ENCODE measurements around the gene CLIC3. TPM values are rescaled to one million over a fixed set of nuclear protein-coding genes. Genes with fewer than 3 reads are reported as not detected.
A peak's percentile ranks its signal among the peaks of the same experiment; 100 is the strongest.

Gene CLIC3
- total RNA-seq, 1 experiment from 2014 or later, result 4.2 TPM

GRCh38 chr9:136949817-136950655 is 46.3 kb downstream of the CLIC3 start:
- intact Hi-C loops (cut with micrococcal nuclease), result loop anchor here (10.0 kb wide), 1 partner anchor 105 kb away; the partner anchor contains the start of genes AJM1 and PHPT1
- ChIA-PET CTCF (interaction anchor here (1.3 kb wide), 1 partner anchor 79 kb away, joined by 3 read pairs; no protein-coding TSS in a partner anchor), POLR2A (interaction anchor here (0.6 to 1.4 kb wide), 2 partner anchors 15 to 44 kb away, joined by 3 to 4 read pairs; no protein-coding TSS in a partner anchor)
- Mint-ChIP-seq H3K27me3 (ENCODE audit: insufficient read depth, unreplicated experiment) (no peaks in the 10 kb centered on the region), H3K27ac (ENCODE audit: low read depth, unreplicated experiment) (peak overlapping the region; percentile 39), H3K4me3 (ENCODE audit: unreplicated experiment) (peak overlapping the region; percentile 84), H3K9me3 (ENCODE audit: unreplicated experiment) (no peaks in the 10 kb centered on the region), H3K4me1 (ENCODE audit: insufficient read depth, unreplicated experiment) (no peaks in the 10 kb centered on the region), H3K36me3 (ENCODE audit: insufficient read depth, unreplicated experiment) (no peaks in the 10 kb centered on the region)
- DNase-seq (ENCODE audit: unreplicated experiment), result peak; percentile 92
- no TSS peak for BruUV-seq (replicated peaks)
- TF ChIP-seq CTCF (IDR thresholded peaks at IDR 0.05; ENCODE audit: unreplicated experiment), result no peak

DNA sequence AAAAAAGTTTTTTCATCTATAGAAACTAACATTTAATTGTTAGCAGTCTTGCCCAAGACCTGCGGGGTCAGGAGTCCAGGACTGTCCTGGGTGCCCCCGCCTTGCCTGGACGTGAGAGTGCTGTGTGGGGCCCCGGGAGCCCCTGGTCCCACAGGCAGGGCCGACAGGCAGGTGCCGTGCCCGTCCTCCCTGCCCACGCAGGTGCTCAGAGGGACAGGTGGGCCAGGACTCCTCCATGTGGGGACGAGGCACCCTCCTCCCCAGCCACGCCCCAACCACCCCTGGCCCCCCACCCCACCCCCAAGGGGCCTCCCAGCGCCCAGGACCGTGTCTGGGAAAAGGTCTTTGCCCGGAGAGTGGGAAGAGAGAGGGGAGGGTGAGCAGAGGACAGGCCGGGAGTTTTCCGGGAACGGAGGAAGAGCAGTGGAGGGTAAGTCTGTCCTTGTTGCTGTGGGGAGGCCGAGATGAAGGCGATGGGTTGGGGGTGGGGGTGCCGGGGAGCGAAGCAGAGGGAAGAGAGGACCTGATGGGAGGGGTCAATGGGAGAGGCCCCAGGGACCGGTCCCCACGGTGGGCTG is 47.0 kb downstream of the CLIC3 start:
- CTCF ChIA-PET, result interaction anchor here (0.6 kb wide), 2 partner anchors 51 to 194 kb away, joined by 3 to 4 read pairs; no protein-coding TSS in a partner anchor
- H3K36me3 Mint-ChIP-seq (ENCODE audit: insufficient read depth, unreplicated experiment), result peaks cover 5% of the 10 kb centered on the region
- no TSS peak for BruUV-seq (replicated peaks)
- peak overlapping the region; percentile 39 for H3K27ac Mint-ChIP-seq (ENCODE audit: low read depth, unreplicated experiment)
- TF ChIP-seq CTCF (IDR thresholded peaks at IDR 0.05; ENCODE audit: unreplicated experiment), result no peak
- intact Hi-C loops (cut with micrococcal nuclease), result loop anchor here (10.0 kb wide), 1 partner anchor 105 kb away; the partner anchor contains the start of genes AJM1 and PHPT1
- H3K27me3 Mint-ChIP-seq (ENCODE audit: insufficient read depth, unreplicated experiment), result no peaks in the 10 kb centered on the region
- peak overlapping the region; percentile 84 for H3K4me3 Mint-ChIP-seq (ENCODE audit: unreplicated experiment)
- DNase-seq (ENCODE audit: unreplicated experiment), result no peak
- H3K4me1 Mint-ChIP-seq (ENCODE audit: insufficient read depth, unreplicated experiment), result no peaks in the 10 kb centered on the region
- POLR2A ChIA-PET, result interaction anchor here (0.6 to 1.4 kb wide), 3 partner anchors 15 to 67 kb away, joined by 3 to 4 read pairs (median 3); no protein-coding TSS in a partner anchor
- H3K9me3 Mint-ChIP-seq (ENCODE audit: unreplicated experiment), result no peaks in the 10 kb centered on the region

- H3K4me3 Mint-ChIP-seq (ENCODE audit: unreplicated experiment), result peak overlapping the region; percentile 84
- POLR2A ChIA-PET, result interaction anchor here (0.6 to 1.5 kb wide), 7 partner anchors 12 to 549 kb away, joined by 3 to 9 read pairs (median 3); partner anchors contain the start of genes EDF1 and PAXX
Observed at GRCh38 chr9:136947955-136948510, 48.3 kb downstream of the CLIC3 start.

More at GRCh38 chr9:136947955-136948510, 48.3 kb downstream of the CLIC3 start:
- CTCF ChIA-PET, result interaction anchor here (0.6 to 2.2 kb wide), 21 partner anchors 17 to 802 kb away, joined by 3 to 27 read pairs (median 3); partner anchors contain the start of genes ABCA2 and PAXX
- peaks cover 5% of the 10 kb centered on the region for H3K36me3 Mint-ChIP-seq (ENCODE audit: insufficient read depth, unreplicated experiment)
- no peaks in the 10 kb centered on the region for H3K9me3 Mint-ChIP-seq (ENCODE audit: unreplicated experiment)
- no peaks in the 10 kb centered on the region for H3K4me1 Mint-ChIP-seq (ENCODE audit: insufficient read depth, unreplicated experiment)
- H3K27ac Mint-ChIP-seq (ENCODE audit: low read depth, unreplicated experiment), result peak overlapping the region; percentile 61
- TF ChIP-seq CTCF (IDR thresholded peaks at IDR 0.05; ENCODE audit: unreplicated experiment), result peak; percentile 65
- intact Hi-C loops (cut with micrococcal nuclease), result loop anchor here (1.0 to 10.0 kb wide), 3 partner anchors 44 to 103 kb away; partner anchors contain the start of genes AJM1, PAXX and PHPT1
- no peaks in the 10 kb centered on the region for H3K27me3 Mint-ChIP-seq (ENCODE audit: insufficient read depth, unreplicated experiment)
- DNase-seq (ENCODE audit: unreplicated experiment), result peak; percentile 54
- no TSS peak for BruUV-seq (replicated peaks)
